ENCODE data around the gene OTOP1. TPM values are rescaled to one million over a fixed set of nuclear protein-coding genes. Genes with fewer than 3 reads are reported as not detected.
"Not testable (repeated sequence)": the region's sequence is repeated elsewhere in the genome, so short reads cannot be mapped to it uniquely, and the experiment has no call there.

Gene OTOP1
- polyA plus RNA-seq, 1 experiment, result not detected

GRCh38 chr4:4259484-4260100 is 32.9 kb upstream of the OTOP1 start:
- CTCF ChIA-PET, result interaction anchor here (1.1 to 2.8 kb wide), 14 partner anchors 8 to 171 kb away, joined by 3 to 19 read pairs (median 6); partner anchors contain the start of gene TMEM128
- no peaks in the 10 kb centered on the region for H3K36me3 ChIP-seq (ENCODE audit: control insufficient read depth, insufficient read depth, low read length)
- H3K27me3 ChIP-seq (ENCODE audit: control insufficient read depth, insufficient read depth, low read length), result peaks cover 6% of the 10 kb centered on the region
- no peak overlapping the region for H3K4me3 ChIP-seq (ENCODE audit: low read depth, low read length)
- POLR2A ChIA-PET, result interaction anchor here (0.6 kb wide), 1 partner anchor 12 kb away, joined by 3 read pairs; the partner anchor contains the start of gene TMEM128
- DNase-seq (ENCODE audit: low read depth), result no peak
- TF ChIP-seq, protein P1, sequence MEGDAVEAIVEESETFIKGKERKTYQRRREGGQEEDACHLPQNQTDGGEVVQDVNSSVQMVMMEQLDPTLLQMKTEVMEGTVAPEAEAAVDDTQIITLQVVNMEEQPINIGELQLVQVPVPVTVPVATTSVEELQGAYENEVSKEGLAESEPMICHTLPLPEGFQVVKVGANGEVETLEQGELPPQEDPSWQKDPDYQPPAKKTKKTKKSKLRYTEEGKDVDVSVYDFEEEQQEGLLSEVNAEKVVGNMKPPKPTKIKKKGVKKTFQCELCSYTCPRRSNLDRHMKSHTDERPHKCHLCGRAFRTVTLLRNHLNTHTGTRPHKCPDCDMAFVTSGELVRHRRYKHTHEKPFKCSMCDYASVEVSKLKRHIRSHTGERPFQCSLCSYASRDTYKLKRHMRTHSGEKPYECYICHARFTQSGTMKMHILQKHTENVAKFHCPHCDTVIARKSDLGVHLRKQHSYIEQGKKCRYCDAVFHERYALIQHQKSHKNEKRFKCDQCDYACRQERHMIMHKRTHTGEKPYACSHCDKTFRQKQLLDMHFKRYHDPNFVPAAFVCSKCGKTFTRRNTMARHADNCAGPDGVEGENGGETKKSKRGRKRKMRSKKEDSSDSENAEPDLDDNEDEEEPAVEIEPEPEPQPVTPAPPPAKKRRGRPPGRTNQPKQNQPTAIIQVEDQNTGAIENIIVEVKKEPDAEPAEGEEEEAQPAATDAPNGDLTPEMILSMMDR (IDR thresholded peaks at IDR 0.05; ENCODE audit: insufficient read depth, low read depth, low read length), result no peak

GRCh38 chr4:4257705-4258104 is 31.0 kb upstream of the OTOP1 start:
- H3K4me3 ChIP-seq (ENCODE audit: low read depth, low read length); POLR2A ChIA-PET; H3K27me3 ChIP-seq (ENCODE audit: control insufficient read depth, insufficient read depth, low read length); H3K36me3 ChIP-seq (ENCODE audit: control insufficient read depth, insufficient read depth, low read length); DNase-seq (ENCODE audit: low read depth): not testable (repeated sequence)
- CTCF ChIA-PET, result interaction anchor here (0.6 to 2.8 kb wide), 2 partner anchors 75 to 86 kb away, joined by 3 to 14 read pairs; no protein-coding TSS in a partner anchor

GRCh38 chr4:4256799-4257198 is 30.1 kb upstream of the OTOP1 start:
- CTCF ChIA-PET, result no interaction called here
- H3K4me3 ChIP-seq (ENCODE audit: low read depth, low read length), result no peak overlapping the region
- TF ChIP-seq, protein P1 (IDR thresholded peaks at IDR 0.05; ENCODE audit: insufficient read depth, low read depth, low read length), result no peak
- peaks cover 8% of the 10 kb centered on the region for H3K27me3 ChIP-seq (ENCODE audit: control insufficient read depth, insufficient read depth, low read length)
- POLR2A ChIA-PET, result no interaction called here
- no peaks in the 10 kb centered on the region for H3K36me3 ChIP-seq (ENCODE audit: control insufficient read depth, insufficient read depth, low read length)
- no peak for DNase-seq (ENCODE audit: low read depth)

GRCh38 chr4:4254666-4255065 is 27.9 kb upstream of the OTOP1 start:
- ChIA-PET POLR2A (no interaction called here), CTCF (interaction anchor here (0.9 to 1.2 kb wide), 2 partner anchors 19 to 77 kb away, joined by 3 read pairs; no protein-coding TSS in a partner anchor)
- no peak for DNase-seq (ENCODE audit: low read depth)
- TF ChIP-seq, protein P1 (IDR thresholded peaks at IDR 0.05; ENCODE audit: insufficient read depth, low read depth, low read length), result no peak
- Histone ChIP-seq H3K27me3 (ENCODE audit: control insufficient read depth, insufficient read depth, low read length) (peaks cover 8% of the 10 kb centered on the region), H3K36me3 (ENCODE audit: control insufficient read depth, insufficient read depth, low read length) (no peaks in the 10 kb centered on the region), H3K4me3 (ENCODE audit: low read depth, low read length) (no peak overlapping the region)

DNA sequence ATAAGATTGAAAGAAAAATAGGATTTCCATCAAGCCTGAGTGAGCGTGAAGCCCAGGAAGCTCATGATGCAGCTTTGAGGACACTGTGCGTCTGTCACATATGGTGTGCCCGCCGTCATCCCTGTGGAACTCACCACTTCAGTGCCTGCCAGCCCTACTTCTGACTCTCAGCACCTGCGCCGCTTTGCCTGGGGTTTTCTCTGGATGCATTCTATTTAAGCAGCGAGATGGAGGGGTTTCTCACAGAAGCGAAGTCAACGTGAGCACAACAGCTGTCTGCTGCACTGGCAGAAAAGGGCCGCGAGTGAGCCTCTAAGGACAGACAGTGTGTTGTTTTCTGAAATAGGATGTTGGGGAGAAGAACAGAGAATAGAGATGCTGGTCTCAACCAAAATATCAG is 27.5 kb upstream of the OTOP1 start:
- Histone ChIP-seq H3K27me3 (ENCODE audit: control insufficient read depth, insufficient read depth, low read length) (peaks cover 8% of the 10 kb centered on the region), H3K36me3 (ENCODE audit: control insufficient read depth, insufficient read depth, low read length) (no peaks in the 10 kb centered on the region), H3K4me3 (ENCODE audit: low read depth, low read length) (no peak overlapping the region)
- POLR2A ChIA-PET, result no interaction called here
- TF ChIP-seq, protein P1 (IDR thresholded peaks at IDR 0.05; ENCODE audit: insufficient read depth, low read depth, low read length), result no peak
- CTCF ChIA-PET, result no interaction called here
- DNase-seq (ENCODE audit: low read depth), result no peak

GRCh38 chr4:4249866-4250265 is 23.1 kb upstream of the OTOP1 start:
- ChIA-PET CTCF (interaction anchor here (2.4 kb wide), 1 partner anchor 87 kb away, joined by 14 read pairs; no protein-coding TSS in a partner anchor), POLR2A (no interaction called here)
- Histone ChIP-seq H3K36me3 (ENCODE audit: control insufficient read depth, insufficient read depth, low read length) (peaks cover 2% of the 10 kb centered on the region; the same call in 1 of the 2 replicates), H3K4me3 (ENCODE audit: low read depth, low read length) (no peak overlapping the region), H3K27me3 (ENCODE audit: control insufficient read depth, insufficient read depth, low read length) (peaks cover 2% of the 10 kb centered on the region)
- no peak for DNase-seq (ENCODE audit: low read depth)
- TF ChIP-seq, protein P1 (IDR thresholded peaks at IDR 0.05; ENCODE audit: insufficient read depth, low read depth, low read length), result no peak

DNA sequence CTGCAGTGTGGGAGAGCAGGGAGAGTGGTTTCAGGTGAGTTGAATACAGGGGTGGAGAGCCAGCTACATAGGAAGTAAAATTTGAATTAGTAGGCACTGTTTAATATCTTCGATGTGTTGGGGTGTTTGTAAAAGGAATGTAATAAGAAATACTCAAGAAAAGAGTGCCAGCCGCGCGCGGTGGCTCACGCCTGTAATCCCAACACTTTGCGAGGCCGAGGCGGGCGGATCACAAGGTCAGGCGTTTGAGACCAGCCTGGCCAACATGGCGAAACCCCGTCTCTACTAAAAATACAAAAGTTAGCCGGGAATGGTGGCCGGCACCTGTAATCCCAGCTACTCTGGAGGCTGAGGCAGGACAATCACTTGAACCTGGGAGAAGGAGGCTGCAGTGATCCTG is 22.6 kb upstream of the OTOP1 start:
- H3K4me3 ChIP-seq (ENCODE audit: low read depth, low read length); H3K27me3 ChIP-seq (ENCODE audit: control insufficient read depth, insufficient read depth, low read length); POLR2A ChIA-PET; H3K36me3 ChIP-seq (ENCODE audit: control insufficient read depth, insufficient read depth, low read length); DNase-seq (ENCODE audit: low read depth): not testable (repeated sequence)
- CTCF ChIA-PET, result interaction anchor here (2.2 to 2.4 kb wide), 2 partner anchors 11 to 87 kb away, joined by 14 to 16 read pairs; no protein-coding TSS in a partner anchor
